NCI-H1930 (cell line): ENCODE measurements around the gene GULP1.

ENCODE experiments used
- DNase-seq, 2 experiments: peaks; one replicate each; lab custom pipeline; 2025; lab: John Stamatoyannopoulos, UW

GULP1 gene

GRCh38 chr2:188477564-188478103, 186.0 kb downstream of the GULP1 start:
- no peak for DNase-seq

DNA sequence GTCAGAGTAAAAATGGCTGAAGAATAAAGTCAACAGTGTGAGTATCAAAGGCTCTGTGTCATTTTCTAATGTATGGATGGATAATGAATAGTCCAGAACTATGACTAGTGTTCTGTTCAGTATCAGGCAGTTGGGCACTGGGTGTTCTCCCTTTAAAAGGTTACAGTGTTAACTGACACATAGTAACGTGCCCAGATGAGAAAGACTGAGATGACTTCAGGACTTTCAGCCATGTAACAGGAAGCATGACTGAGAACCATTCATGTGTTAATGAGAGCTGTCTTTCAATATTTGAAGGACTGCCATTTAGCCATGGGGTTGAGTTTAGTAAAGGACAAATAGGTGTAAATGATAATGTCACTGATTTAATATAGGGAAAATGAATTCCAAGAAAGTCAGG, 187.1 kb downstream of the GULP1 start:
- no peak for DNase-seq

DNA sequence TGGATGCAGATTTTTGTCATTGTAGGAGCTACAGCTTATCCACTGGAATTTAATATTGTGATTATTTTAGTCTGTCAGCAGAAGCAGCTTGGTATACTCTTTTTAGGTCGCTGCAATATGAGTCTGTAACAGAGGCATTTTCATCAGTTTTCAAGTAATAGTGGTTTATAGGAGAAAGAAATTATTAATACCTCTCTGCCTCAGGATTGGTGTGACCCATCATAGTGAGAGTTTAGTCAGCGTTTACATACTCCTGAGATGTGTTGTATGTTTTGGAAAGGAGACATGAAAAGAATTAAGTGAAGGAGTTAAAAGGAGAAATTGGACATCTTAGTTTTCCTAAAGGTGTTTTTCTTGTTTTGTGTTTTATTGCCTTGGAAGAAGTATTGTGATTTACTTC, 189.8 kb downstream of the GULP1 start:
- DNase-seq = no peak

DNA sequence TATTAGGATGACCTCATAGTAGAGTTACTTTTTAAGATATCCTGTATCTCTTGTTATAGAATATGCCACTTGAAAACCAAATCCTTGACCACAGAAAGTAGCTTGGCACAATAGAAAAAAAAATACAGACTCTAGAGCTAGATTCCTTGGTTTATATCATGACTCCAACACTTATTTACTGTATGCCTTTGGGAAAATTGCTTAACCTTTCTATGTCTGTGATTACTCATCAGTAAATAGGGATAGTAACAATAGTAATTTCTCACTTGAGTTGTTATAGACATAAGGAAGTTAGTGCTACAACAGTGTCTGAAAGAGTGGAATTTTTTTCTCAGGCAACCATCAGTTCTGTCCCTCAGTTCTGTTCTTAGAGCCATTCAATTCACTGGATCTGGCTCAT, 193.8 kb downstream of the GULP1 start:
- DNase-seq = no peak

GRCh38 chr2:188492751-188493150, 201.1 kb downstream of the GULP1 start:
- no peak for DNase-seq

GRCh38 chr2:188494906-188495305, 203.2 kb downstream of the GULP1 start:
- no peak for DNase-seq

DNA sequence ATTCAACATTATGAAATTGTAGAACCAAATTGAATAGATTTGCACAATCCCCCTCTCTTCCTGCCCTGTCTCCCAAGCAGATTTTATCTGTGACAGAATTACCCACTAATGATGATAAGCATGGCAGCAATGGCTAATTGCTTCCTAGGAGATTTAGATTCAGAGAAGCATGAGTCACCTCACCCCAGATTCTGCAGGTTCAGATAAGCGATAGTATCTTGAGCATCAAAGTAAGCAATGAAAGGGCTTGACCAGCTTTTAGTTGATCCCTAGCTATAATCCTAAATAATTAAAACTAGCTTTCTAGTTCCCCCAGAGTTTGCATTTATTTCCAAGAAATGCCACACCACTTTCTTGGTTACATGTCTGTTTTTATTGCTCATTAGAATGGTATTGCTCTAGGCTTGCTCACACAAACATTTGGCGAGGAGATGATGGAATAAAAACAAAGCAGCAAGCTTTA, 204.3 kb downstream of the GULP1 start:
- DNase-seq = no peak

DNA sequence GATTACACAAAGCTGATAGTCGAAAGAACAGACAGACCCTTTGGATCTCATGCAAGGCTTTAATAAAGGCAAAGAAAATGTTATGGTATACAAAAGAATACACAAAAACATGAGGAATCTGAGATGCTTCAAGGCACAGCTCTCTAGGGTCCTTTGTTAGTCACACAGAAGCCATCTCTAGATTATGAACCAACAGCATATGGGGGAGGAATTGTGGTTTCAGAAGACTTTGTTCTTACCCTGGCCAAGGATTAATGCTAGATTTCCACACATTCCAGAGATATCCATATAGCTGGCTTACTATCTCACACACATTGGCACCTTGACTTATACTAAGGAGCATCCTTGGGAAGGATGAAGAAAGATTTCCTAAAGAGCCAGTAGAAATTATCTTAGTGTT, 206.1 kb downstream of the GULP1 start:
- DNase-seq = no peak

GRCh38 chr2:188503975-188504374, 212.3 kb downstream of the GULP1 start:
- no peak for DNase-seq

DNA sequence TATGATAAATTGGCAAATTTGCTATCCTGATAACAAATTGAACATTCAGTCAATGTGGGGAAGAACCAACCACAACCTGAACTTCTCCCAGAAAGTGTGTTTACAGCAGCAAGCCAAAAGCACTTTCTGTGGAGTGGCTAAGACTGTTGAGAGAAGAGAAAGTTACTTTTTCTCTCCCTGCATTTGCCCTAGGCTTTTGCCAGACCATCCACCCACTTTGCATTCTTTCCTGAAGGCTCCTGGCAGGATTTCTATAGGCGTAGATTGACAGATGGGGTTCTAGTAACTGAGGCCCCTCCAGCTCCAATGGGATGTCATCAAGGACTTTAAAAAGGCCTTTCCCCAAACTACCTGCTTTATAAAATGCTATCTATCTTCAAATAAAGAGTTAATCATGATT, 215.2 kb downstream of the GULP1 start:
- no peak for DNase-seq

DNA sequence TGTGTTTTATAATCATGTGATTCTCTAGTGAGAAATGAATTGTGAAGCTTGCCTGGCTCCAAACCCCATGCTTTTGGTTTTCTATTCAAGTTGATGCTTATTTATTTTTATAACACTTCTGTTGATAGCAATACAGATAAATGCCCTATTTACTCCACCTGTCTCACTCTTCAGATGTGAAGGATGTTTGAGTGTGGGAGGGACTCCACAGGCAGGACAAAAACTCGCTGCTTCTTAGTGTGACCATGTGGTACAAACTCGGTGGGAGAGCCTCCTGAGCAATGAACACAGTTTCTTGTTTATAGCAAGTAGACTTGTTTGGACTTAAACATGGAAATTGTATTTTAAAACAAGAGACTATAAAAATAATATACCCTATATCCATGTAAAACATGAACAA, 219.7 kb downstream of the GULP1 start:
- DNase-seq = no peak

DNA sequence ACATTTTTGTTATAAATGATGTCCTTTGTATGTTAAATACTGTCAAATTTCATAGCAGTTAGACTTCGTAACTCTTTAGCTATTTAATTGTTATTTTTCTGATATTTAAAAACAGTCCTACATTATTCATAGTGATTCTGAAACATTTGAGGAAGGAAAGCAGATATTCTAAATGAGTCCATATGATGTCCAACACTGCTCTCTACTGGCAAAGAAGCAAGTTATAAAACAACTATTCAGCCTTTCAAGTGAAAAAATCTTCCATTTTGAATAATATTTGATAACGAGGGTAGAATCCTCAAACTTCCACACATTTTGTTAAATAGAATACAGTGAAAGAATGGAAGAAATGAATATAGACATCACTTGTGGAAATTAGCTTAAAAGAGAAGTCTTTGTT, 220.8 kb downstream of the GULP1 start:
- DNase-seq = peak in 1 of 2 experiments; percentile 10

DNA sequence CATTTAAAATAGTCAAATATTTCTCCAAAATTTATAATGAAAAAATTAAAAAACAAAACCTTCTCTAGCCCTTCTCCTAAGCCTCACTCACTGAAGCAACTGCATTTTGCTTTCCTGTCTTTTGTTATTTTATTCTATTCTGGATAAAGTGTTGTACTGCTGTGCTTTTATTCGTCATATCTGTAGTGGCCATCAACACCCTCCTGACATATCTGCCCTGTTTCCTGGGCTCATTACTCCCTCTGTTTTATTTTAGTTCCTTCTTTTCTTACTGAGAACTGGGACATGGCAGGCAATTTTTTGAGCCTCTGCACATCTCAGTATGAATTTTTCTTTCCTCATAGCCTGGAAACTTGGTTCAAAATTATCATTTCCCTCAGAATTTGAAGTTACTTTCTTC, 224.2 kb downstream of the GULP1 start:
- no peak for DNase-seq

DNA sequence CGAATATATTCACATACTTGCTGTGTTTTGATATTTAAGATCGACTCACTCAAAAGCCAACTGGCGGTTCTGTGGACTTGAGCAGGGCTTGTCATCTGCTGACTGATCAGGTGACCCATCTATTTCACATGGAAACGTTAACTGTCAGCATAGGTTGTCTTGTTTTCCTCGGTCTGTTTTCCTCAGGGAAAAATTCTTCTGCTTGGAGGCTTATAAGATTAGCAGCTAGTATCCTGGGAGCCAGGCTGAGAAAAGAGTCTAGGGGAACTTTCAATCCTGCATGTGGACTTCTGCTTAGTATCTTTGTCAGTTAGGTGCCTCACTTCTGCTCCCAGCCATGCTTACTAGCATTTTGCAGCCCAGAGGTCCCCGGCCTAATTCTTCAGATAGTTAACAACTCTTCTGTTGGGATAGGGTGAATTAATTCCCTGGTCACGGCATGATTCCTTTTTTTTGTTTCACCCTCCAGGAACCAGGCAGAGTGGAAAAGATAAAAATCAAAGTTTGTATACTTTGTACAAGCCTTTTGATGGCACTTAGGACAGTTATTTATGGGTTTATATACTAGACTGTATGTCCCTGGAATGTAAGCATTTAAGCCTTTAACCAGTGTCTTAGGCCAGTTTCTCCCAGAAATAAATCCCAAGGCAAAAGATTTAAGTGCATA, 226.0 kb downstream of the GULP1 start:
- no peak for DNase-seq

DNA sequence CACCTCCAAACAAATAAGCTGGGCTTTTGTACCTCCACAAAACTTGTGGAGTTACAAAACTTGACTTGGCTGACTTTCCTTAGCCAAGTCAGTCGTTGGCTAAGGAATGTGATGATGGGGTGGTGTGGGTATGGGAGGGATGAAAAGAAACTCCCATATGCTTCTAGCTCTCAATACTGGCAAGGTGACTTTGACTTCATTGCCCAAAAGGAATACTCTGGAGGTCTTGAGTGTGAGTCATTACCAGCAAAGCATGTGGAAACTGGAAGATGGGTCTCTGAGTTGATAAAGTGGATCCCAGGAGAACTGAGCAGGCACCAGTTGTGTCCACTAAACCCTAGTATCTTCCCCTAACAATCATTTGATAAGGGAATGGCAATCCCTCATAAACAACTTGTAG, 226.7 kb downstream of the GULP1 start:
- DNase-seq = no peak

- no peak for DNase-seq
Observed at GRCh38 chr2:188519136-188519535, 227.5 kb downstream of the GULP1 start.

GRCh38 chr2:188522517-188522916, 230.8 kb downstream of the GULP1 start:
- DNase-seq = no peak

DNA sequence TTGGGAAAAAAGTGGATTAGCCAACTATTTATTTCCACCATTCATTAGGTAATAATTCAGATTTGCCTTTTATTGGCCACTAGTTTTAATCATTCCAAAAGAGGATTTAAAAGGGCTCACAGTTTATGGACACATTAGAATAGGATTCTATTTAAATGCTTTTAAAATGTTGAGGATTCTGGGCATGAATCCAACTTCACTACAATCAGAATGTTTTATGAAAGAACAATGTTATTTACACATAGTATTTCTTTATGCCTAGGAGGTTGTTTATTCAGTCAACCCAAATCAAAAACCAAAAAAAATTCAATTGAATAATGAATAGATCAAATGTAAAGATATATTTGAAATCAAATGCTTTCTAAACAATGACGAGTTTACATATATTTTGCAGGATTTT, 232.2 kb downstream of the GULP1 start:
- no peak for DNase-seq

- DNase-seq = peak in 1 of 2 experiments; percentile 6
Observed at GRCh38 chr2:188524519-188525113, 232.9 kb downstream of the GULP1 start.

DNA sequence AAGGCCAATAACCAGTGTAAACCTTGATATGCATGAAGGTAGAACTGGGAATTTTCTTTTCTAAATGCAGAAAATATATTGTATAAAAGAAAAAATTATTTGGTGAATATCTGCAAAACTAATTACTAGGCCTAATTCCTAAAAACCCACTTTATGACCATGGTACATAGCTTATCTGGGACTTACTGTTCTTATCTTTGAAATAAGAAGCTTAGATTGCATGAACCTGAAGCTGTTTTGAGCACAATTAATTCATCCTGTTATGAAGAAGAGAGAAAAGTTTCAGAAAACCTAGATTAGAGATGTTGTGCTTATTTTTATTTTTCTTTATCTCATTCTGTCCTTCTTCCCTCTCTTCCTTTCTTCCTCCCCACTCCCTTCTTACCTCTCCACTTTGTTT, 235.0 kb downstream of the GULP1 start:
- no peak for DNase-seq

GRCh38 chr2:188527141-188527540, 235.5 kb downstream of the GULP1 start:
- DNase-seq = peak; percentile 2 to 21

- DNase-seq = no peak
Observed at GRCh38 chr2:188527581-188527993, 235.9 kb downstream of the GULP1 start.

DNA sequence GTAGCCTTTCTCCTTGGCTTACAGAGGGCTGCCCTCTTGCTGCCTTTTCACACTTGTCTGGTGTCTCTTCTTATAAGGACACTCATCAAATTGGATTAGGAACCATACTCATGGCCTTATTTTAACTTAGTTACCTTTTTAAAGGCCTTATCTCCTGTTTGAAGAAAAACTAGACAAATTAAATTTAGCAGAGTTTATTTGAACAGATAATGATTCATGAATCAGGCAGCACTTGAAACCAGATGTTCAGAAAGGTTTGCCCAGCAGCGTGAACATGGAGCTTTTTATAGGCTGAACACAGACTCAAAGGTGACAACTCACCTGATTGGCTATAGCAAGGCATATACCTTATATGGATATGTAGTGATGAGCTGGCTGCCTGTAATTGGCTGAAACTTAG, 238.0 kb downstream of the GULP1 start:
- no peak for DNase-seq

DNA sequence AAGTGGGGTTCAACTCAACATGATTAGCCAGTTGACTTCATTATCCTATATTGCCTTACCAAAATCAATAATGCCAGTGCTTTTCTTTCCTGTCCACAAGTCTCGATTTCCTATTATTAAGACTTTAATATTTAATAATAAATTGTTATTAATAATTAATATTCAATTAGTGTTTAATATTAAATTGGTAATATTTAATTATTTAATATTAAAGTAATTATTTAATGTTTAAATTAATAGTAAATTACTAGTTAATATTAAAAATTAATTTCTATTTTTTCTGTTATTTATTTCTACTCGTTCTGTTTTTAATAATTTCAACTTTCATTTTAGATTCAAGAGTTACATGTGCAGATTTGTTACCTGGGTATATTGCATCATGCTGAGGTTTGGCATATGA, 243.2 kb downstream of the GULP1 start:
- no peak for DNase-seq
